ENCODE results near the gene NKAIN2.

The NKAIN2 gene

DNA sequence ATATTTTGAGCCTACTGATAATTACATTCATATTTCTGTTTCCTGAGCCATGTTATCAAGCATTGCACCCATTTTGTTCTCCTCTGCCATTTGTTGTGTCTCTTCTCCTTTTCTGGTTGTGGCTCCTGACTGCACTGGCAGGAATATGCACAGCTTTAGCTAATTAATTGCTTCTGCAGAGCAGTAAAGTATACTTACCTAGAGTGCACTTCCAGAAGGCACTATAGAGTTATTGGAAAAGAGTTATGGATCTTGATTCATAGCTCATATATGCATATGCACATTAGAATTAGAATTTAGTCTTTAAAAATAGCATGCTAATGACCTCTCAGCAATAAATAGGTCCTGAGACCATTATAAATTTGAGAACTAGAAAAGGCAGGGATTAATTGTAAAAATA lies 262.6 kb downstream of the NKAIN2 start:
- no peak for TF ChIP-seq POLR2A (IDR thresholded peaks at IDR 0.05; ENCODE audit: low read depth, low read length)
- no peak for FAIRE-seq
- no peak for DNase-seq (ENCODE audit: insufficient read length, low spot score)

- DNase-seq (ENCODE audit: insufficient read length, low spot score), result no peak
- no peak for FAIRE-seq
- no peak for TF ChIP-seq POLR2A (IDR thresholded peaks at IDR 0.05; ENCODE audit: low read depth, low read length)
These were observed 263.4 kb downstream of the NKAIN2 start for GRCh38 chr6:124066946-124067552.

DNA sequence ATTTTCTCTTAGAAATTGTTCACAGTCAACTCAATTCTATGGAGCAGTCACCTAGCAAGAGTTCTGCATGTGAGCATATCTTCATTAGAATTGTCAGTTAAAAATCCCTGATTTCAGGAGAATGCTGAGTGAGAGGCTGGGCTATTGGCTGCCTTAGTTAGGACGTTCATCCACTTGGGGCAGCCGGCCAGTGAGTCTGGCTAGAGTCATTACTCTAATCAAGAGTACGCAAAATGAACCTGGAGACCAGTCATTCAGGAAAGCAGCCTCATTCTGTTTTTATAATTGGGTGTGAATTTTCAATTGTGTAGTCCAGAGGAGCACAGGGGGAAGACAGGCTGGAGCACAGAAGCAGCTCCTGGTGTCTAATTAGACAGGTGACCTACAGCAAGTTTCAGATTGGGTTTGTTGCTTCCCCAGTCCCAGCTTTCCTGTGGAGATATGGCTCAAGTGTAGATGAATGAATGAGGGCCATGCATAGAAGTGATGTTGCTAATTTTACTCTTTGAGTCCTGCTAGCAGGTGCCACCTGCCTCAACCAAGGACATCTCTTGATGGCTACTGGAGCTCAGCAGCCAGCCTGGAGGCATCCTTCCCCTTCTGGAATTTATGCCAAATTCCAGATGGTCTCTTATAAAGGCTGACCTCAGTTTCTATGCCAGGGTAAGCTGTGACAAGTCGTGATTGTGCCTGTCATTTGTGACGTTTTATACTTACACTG lies 265.7 kb downstream of the NKAIN2 start:
- no peak for FAIRE-seq
- TF ChIP-seq POLR2A (IDR thresholded peaks at IDR 0.05; ENCODE audit: low read depth, low read length), result no peak

GRCh38 chr6:124073021-124073420 lies 269.4 kb downstream of the NKAIN2 start:
- no peak for TF ChIP-seq POLR2A (IDR thresholded peaks at IDR 0.05; ENCODE audit: low read depth, low read length)
- DNase-seq (ENCODE audit: insufficient read length, low spot score), result no peak
- FAIRE-seq, result no peak

More for the DNA sequence above, 265.7 kb downstream of the NKAIN2 start:
- no peak for DNase-seq (ENCODE audit: insufficient read length, low spot score)

- no peak for TF ChIP-seq POLR2A (IDR thresholded peaks at IDR 0.05; ENCODE audit: low read depth, low read length)
- DNase-seq (ENCODE audit: insufficient read length, low spot score) (no peak), FAIRE-seq (no peak)
These were observed 270.3 kb downstream of the NKAIN2 start for GRCh38 chr6:124073820-124074587.

DNA sequence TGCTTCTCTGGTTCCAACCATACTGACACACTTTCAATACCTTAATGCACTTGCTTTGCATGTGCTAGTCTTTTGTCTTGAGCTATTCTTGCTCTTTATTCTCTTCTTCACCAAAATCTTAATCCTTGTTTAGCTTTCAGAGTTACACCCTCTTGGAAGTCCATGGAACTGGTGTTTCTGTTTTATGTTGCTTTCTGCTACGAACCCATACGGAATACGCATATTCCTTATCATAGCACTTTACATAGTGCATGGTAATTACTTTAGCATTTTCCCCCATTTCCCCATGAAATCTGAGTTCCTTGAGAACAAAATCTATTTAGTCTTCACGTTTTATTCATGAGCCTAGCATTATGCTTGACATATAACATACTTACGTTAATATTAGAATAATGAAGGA lies 270.9 kb downstream of the NKAIN2 start:
- TF ChIP-seq POLR2A (IDR thresholded peaks at IDR 0.05; ENCODE audit: low read depth, low read length), result no peak
- FAIRE-seq (no peak), DNase-seq (ENCODE audit: insufficient read length, low spot score) (no peak)

DNA sequence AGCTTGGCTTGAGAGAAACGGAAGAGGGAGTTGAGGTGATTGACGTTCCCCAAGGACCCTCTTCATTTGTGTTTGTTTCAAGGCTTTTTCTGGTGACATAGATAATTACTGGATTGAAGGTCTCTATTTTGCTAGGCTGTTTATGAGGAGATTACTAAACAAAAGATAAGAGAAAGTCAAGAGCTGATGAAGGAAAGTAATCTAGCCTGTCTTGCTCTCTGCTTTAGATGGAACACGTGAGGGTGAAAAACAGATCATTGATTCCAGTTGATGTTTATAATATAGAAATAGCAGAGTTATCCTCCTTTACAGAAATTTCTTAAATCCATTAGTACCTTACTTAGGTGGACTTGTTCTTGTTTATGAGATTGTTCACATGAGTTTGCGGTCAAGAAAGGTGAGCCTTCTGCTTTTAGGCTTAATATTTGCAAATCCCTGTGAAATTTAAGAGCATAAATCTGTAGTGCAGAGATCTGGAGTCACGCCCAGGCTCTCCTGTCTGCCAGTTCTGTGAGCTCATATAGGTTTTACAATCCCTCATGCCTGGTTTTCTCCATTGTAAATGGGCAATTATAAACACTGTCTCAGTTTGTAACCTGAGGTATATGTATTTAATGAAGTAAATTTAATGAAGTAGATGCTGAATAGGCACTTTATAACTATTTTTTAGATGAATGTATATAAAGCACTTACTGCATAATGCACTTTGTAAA lies 272.8 kb downstream of the NKAIN2 start:
- no peak for TF ChIP-seq POLR2A (IDR thresholded peaks at IDR 0.05; ENCODE audit: low read depth, low read length)
- DNase-seq (ENCODE audit: insufficient read length, low spot score) (no peak), FAIRE-seq (no peak)

DNA sequence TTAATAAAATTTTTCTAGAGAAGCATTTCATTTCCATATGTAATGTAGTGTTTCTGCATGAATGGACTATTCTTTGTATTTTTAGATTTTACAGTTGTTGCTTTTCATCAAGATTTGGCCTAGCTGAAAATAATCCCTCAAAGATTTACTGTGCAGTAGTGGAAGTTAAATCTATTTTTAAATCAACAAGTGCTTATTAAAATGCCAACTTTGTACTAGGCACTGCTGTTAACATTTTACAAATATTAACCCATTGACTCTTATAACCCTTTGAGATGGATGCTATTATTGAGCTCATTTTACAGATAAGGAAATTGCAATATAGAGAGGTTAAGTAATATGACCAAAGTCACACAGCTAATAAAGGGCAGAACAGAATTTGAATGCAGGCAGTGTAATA lies 274.5 kb downstream of the NKAIN2 start:
- TF ChIP-seq POLR2A (IDR thresholded peaks at IDR 0.05; ENCODE audit: low read depth, low read length), result no peak
- no peak for DNase-seq (ENCODE audit: insufficient read length, low spot score)
- no peak for FAIRE-seq

DNA sequence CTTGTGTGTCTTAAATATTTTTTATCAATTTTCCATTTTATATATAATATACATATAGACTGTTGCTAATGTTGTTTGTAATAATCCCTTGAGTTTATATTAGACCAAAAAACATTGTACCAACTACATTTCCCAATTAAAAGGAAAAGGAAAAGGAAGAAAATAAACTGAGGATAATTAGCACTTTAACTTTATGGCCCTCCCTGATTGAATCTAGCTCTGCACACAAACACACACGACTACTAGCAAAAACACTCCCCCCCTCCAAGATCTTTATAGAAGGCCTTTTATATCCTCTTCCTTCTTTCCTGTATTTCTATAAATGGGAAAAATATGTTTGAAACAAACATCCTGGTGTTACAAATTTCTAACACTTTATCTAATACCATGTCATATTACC lies 276.8 kb downstream of the NKAIN2 start:
- DNase-seq (ENCODE audit: insufficient read length, low spot score) (no peak), FAIRE-seq (no peak)
- no peak for TF ChIP-seq POLR2A (IDR thresholded peaks at IDR 0.05; ENCODE audit: low read depth, low read length)

DNA sequence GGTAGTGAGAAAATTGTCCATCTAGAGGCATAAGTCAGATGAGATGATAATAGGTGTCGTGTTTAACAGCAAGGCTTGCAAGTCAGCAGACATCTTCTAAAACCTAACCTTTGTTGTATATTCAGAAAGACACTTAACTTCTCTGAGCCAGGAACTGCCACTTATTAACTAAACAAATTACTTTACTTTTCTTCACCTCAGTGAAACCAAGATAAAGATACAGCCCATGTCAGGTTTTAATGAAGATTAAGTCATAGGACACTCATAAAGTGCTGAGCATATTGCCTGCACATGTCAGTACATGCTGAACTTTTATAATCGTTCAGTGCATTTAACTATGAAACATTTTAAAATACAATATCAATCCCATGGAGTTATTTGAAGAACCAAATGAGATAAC lies 286.8 kb downstream of the NKAIN2 start:
- no peak for FAIRE-seq
- TF ChIP-seq POLR2A (IDR thresholded peaks at IDR 0.05; ENCODE audit: low read depth, low read length), result no peak
- DNase-seq (ENCODE audit: insufficient read length, low spot score), result no peak

GRCh38 chr6:124099520-124099919 lies 295.9 kb downstream of the NKAIN2 start:
- DNase-seq (ENCODE audit: insufficient read length, low spot score) (no peak), FAIRE-seq (no peak)
- no peak for TF ChIP-seq POLR2A (IDR thresholded peaks at IDR 0.05; ENCODE audit: low read depth, low read length)

DNA sequence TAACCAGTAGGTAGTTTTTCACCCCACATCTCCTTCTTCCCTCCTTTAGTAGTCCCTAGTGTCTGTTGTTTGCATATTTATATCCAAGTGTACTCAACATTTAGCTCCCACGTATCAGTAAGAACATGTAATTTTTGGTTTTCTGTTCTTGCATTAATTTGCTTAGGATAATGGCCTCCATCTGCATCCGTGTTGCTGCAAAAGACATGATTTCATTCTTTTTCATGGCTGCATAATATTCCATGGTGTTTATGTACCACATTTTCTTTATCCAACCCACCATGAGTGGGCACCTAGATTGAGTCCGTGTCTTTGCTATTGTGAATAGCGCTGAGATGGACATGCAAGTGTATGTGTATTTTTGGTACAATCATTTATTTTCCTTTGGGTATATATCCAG lies 306.8 kb downstream of the NKAIN2 start:
- DNase-seq (ENCODE audit: insufficient read length, low spot score) (no peak), FAIRE-seq (no peak)
- no peak for TF ChIP-seq POLR2A (IDR thresholded peaks at IDR 0.05; ENCODE audit: low read depth, low read length)

DNA sequence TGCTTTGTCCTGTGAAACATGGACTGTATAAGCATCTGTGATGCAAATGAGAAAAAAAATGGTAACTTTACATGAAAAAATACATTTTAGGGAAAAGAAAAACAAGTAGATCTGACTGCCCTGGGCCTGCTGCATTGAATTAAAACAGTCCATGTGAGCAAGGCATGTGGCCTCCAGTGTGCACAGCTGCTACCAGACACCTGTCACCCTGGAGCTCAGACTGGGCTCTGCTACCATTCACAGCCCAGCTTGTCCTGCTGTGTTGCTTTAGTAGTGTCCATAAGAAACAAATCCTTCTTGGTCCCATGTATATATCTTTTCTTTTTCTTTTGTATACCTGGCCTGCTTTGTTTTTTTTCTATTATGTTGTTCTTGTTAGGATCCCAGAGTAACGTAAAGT lies 315.9 kb downstream of the NKAIN2 start:
- no peak for TF ChIP-seq POLR2A (IDR thresholded peaks at IDR 0.05; ENCODE audit: low read depth, low read length)
- DNase-seq (ENCODE audit: insufficient read length, low spot score) (no peak), FAIRE-seq (no peak)

DNA sequence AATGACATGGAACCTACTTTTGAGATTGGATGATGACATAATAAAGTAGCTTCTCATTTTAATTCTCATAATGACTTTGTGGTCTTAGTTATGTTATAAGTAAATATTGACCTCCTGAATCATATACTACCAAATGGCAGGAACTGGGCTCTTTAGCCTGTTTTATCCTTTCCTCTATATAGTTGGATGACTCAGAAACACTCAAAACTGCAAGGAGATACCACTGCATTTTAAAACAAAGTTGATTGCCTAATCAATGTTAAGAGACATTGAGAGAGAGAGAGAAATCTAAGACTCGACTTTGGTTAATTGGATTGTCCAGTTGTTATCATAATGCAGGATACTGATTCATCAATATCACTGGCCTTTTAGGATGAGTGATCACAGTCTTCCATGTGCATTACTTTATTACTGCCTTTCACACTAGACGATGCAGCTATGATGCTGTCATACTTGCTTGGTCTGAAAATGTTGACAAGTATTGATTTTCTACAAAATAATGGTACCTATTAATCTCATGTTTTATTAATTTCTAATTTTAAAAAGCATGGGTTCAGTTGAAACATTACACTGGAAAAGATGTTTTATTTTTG lies 320.0 kb downstream of the NKAIN2 start:
- DNase-seq (ENCODE audit: insufficient read length, low spot score) (no peak), FAIRE-seq (no peak)
- no peak for TF ChIP-seq POLR2A (IDR thresholded peaks at IDR 0.05; ENCODE audit: low read depth, low read length)
